K562 (cell line): Measurements from ENCODE around the gene WDR86. TPM values are rescaled to one million over a fixed set of nuclear protein-coding genes. Genes with fewer than 3 reads are reported as not detected.

Experiments
- microRNA-seq: library from miRNA; unstranded; fragments of <30 nt; microRNA quantifications from one replicate; pipeline ENCODE4, GENCODE V29; 2018; ENCODE audit warnings: borderline microRNAs expressed
- polyA plus RNA-seq, 8 experiments: library from polyadenylated mRNA; depleted of rRNA in 4 of 8; stranded (reverse) in 5 of 8; unstranded in 3 of 8; fragments of >200 nt; fragmentation: Nextera tagmentation in 2 of 8; fragmentation: Illumina TruSeq in 1 of 8; extraction: Ambion mirVana in 2 of 8; extraction: Trizol in 1 of 8; gene quantifications; 2 replicates each; pipeline versions ENCODE4 v1.2.1 to v1.2.3, GENCODE V29; 2011 to 2014; ENCODE audit warnings: inconsistent platforms in 1 of 8, missing spikeins in 1 of 8
- small RNA-seq: library from RNA; depleted of rRNA; stranded (forward); fragments of <200 nt; gene quantifications from one replicate; pipeline ENCODE3, GENCODE V24; 2014
- total RNA-seq, 7 experiments: library from RNA; depleted of rRNA in 6 of 7; stranded (reverse); fragments of >200 nt in 6 of 7; fragmentation: Illumina TruSeq in 2 of 7; extraction: Trizol in 2 of 7; gene quantifications; 2 replicates each; pipeline versions ENCODE4 v1.2.1 to v1.2.3, GENCODE V29; 2011 to 2021; ENCODE audit warnings: low replicate concordance in 1 of 7

Gene WDR86
- total and polyA plus RNA-seq, 9 of the 15 experiments (the other 6 are each of a cell fraction or from before 2014, with no cell fraction given): 0.24 TPM; not detected in 8

Small RNA genes within 50 kb of the gene (microRNA-seq; reads per million reads assigned to microRNA genes)
- not detected for gene MIR3907

Small RNA genes within 50 kb of the gene (small RNA-seq; reads per million reads assigned to genes)
- not detected for gene MIR3907

Other genes starting within 250 kb of the WDR86 start
Only the 7 nearest of the 9 such genes appear.
- gene H2BK1, start 199.6 kb downstream of the WDR86 start, total RNA-seq (2014; rRNA removed): not detected in 2 replicates
- not detected in 2 replicates for gene H2BK1, start 199.6 kb downstream of the WDR86 start, total RNA-seq (2014; rRNA removed; fragmentation: Illumina TruSeq; extraction: Trizol)
- not detected in 2 replicates for gene H2BK1, start 199.6 kb downstream of the WDR86 start, total RNA-seq (2015; rRNA removed; fragmentation: Illumina TruSeq; extraction: Trizol)
- gene H2BK1, start 199.6 kb downstream of the WDR86 start, total RNA-seq (2021): not detected in 2 replicates
- not detected in 2 replicates for gene H2BK1, start 199.6 kb downstream of the WDR86 start, polyA plus RNA-seq (2011; rRNA removed)
- gene H2BK1, start 199.6 kb downstream of the WDR86 start, polyA plus RNA-seq (2014; fragmentation: Illumina TruSeq; extraction: Trizol): not detected in 2 replicates
- gene H2BK1, start 199.6 kb downstream of the WDR86 start, polyA plus RNA-seq (2014; fragmentation: Nextera tagmentation; extraction: Ambion mirVana): not detected
- not detected in 2 replicates for gene H2BK1, start 199.6 kb downstream of the WDR86 start, polyA plus RNA-seq (2014; rRNA removed)
- 117 and 145 TPM in 2 replicates for gene ABCF2, start 182.8 kb downstream of the WDR86 start, total RNA-seq (2014; rRNA removed)
- 79.5 and 110 TPM in 2 replicates for gene ABCF2, start 182.8 kb downstream of the WDR86 start, total RNA-seq (2014; rRNA removed; fragmentation: Illumina TruSeq; extraction: Trizol)
- gene ABCF2, start 182.8 kb downstream of the WDR86 start, total RNA-seq (2015; rRNA removed; fragmentation: Illumina TruSeq; extraction: Trizol): 113 TPM in 2 replicates
- 122 and 129 TPM in 2 replicates for gene ABCF2, start 182.8 kb downstream of the WDR86 start, total RNA-seq (2021)
- gene ABCF2, start 182.8 kb downstream of the WDR86 start, polyA plus RNA-seq (2011; rRNA removed): 43.1 and 62.1 TPM in 2 replicates
- gene ABCF2, start 182.8 kb downstream of the WDR86 start, polyA plus RNA-seq (2014; fragmentation: Illumina TruSeq; extraction: Trizol): 165 and 177 TPM in 2 replicates
- gene ABCF2, start 182.8 kb downstream of the WDR86 start, polyA plus RNA-seq (2014; fragmentation: Nextera tagmentation; extraction: Ambion mirVana): 100 to 1,000 TPM; 103 to 224 TPM
- 88.2 and 97.5 TPM in 2 replicates for gene ABCF2, start 182.8 kb downstream of the WDR86 start, polyA plus RNA-seq (2014; rRNA removed)
- 18.8 and 21.4 TPM in 2 replicates for gene CHPF2, start 177.6 kb downstream of the WDR86 start, total RNA-seq (2014; rRNA removed)
- gene CHPF2, start 177.6 kb downstream of the WDR86 start, total RNA-seq (2014; rRNA removed; fragmentation: Illumina TruSeq; extraction: Trizol): 6.1 and 7.1 TPM in 2 replicates
- gene CHPF2, start 177.6 kb downstream of the WDR86 start, total RNA-seq (2015; rRNA removed; fragmentation: Illumina TruSeq; extraction: Trizol): 12.0 and 13.1 TPM in 2 replicates
- 29.7 and 32.8 TPM in 2 replicates for gene CHPF2, start 177.6 kb downstream of the WDR86 start, total RNA-seq (2021)
- gene CHPF2, start 177.6 kb downstream of the WDR86 start, polyA plus RNA-seq (2011; rRNA removed): 10.5 and 14.3 TPM in 2 replicates
- gene CHPF2, start 177.6 kb downstream of the WDR86 start, polyA plus RNA-seq (2014; fragmentation: Illumina TruSeq; extraction: Trizol): 8.4 and 10.8 TPM in 2 replicates
- under 1 TPM; 0.08 to 0.24 TPM for gene CHPF2, start 177.6 kb downstream of the WDR86 start, polyA plus RNA-seq (2014; fragmentation: Nextera tagmentation; extraction: Ambion mirVana)
- 17.8 and 18.3 TPM in 2 replicates for gene CHPF2, start 177.6 kb downstream of the WDR86 start, polyA plus RNA-seq (2014; rRNA removed)
- gene SMARCD3, start 161.3 kb downstream of the WDR86 start, total RNA-seq (2014; rRNA removed): 2.2 and 2.9 TPM in 2 replicates
- 1.2 and 1.3 TPM in 2 replicates for gene SMARCD3, start 161.3 kb downstream of the WDR86 start, total RNA-seq (2014; rRNA removed; fragmentation: Illumina TruSeq; extraction: Trizol)
- gene SMARCD3, start 161.3 kb downstream of the WDR86 start, total RNA-seq (2015; rRNA removed; fragmentation: Illumina TruSeq; extraction: Trizol): 1.5 and 1.8 TPM in 2 replicates
- 2.3 and 3.6 TPM in 2 replicates for gene SMARCD3, start 161.3 kb downstream of the WDR86 start, total RNA-seq (2021)
- gene SMARCD3, start 161.3 kb downstream of the WDR86 start, polyA plus RNA-seq (2011; rRNA removed): 2.7 and 4.6 TPM in 2 replicates
- 1.9 and 2.6 TPM in 2 replicates for gene SMARCD3, start 161.3 kb downstream of the WDR86 start, polyA plus RNA-seq (2014; fragmentation: Illumina TruSeq; extraction: Trizol)
- under 1 TPM; 0.43 to 0.46 TPM for gene SMARCD3, start 161.3 kb downstream of the WDR86 start, polyA plus RNA-seq (2014; fragmentation: Nextera tagmentation; extraction: Ambion mirVana)
- 2.6 and 3.0 TPM in 2 replicates for gene SMARCD3, start 161.3 kb downstream of the WDR86 start, polyA plus RNA-seq (2014; rRNA removed)
- 67.8 and 89.7 TPM in 2 replicates for gene NUB1, start 68.2 kb downstream of the WDR86 start, total RNA-seq (2014; rRNA removed)
- gene NUB1, start 68.2 kb downstream of the WDR86 start, total RNA-seq (2014; rRNA removed; fragmentation: Illumina TruSeq; extraction: Trizol): 75.8 and 103 TPM in 2 replicates
- 101 and 114 TPM in 2 replicates for gene NUB1, start 68.2 kb downstream of the WDR86 start, total RNA-seq (2015; rRNA removed; fragmentation: Illumina TruSeq; extraction: Trizol)
- gene NUB1, start 68.2 kb downstream of the WDR86 start, total RNA-seq (2021): 55.3 and 58.0 TPM in 2 replicates
- 57.8 and 85.2 TPM in 2 replicates for gene NUB1, start 68.2 kb downstream of the WDR86 start, polyA plus RNA-seq (2011; rRNA removed)
- 86.5 and 159 TPM in 2 replicates for gene NUB1, start 68.2 kb downstream of the WDR86 start, polyA plus RNA-seq (2014; fragmentation: Illumina TruSeq; extraction: Trizol)
- gene NUB1, start 68.2 kb downstream of the WDR86 start, polyA plus RNA-seq (2014; fragmentation: Nextera tagmentation; extraction: Ambion mirVana): 10 to 100 TPM; 43.2 to 63.4 TPM
- gene NUB1, start 68.2 kb downstream of the WDR86 start, polyA plus RNA-seq (2014; rRNA removed): 81.6 and 99.3 TPM in 2 replicates
- not detected in 2 replicates for gene CRYGN, start 30.1 kb upstream of the WDR86 start, total RNA-seq (2014; rRNA removed)
- gene CRYGN, start 30.1 kb upstream of the WDR86 start, total RNA-seq (2014; rRNA removed; fragmentation: Illumina TruSeq; extraction: Trizol): not detected in 2 replicates
- not detected in 2 replicates for gene CRYGN, start 30.1 kb upstream of the WDR86 start, total RNA-seq (2015; rRNA removed; fragmentation: Illumina TruSeq; extraction: Trizol)
- gene CRYGN, start 30.1 kb upstream of the WDR86 start, total RNA-seq (2021): not detected in 2 replicates
- gene CRYGN, start 30.1 kb upstream of the WDR86 start, polyA plus RNA-seq (2011; rRNA removed): not detected in 2 replicates
- gene CRYGN, start 30.1 kb upstream of the WDR86 start, polyA plus RNA-seq (2014; fragmentation: Illumina TruSeq; extraction: Trizol): not detected in 2 replicates
- not detected for gene CRYGN, start 30.1 kb upstream of the WDR86 start, polyA plus RNA-seq (2014; fragmentation: Nextera tagmentation; extraction: Ambion mirVana)
- gene CRYGN, start 30.1 kb upstream of the WDR86 start, polyA plus RNA-seq (2014; rRNA removed): not detected in 2 replicates
- 122 and 126 TPM in 2 replicates for gene RHEB, start 109.9 kb upstream of the WDR86 start, total RNA-seq (2014; rRNA removed)
- 213 and 243 TPM in 2 replicates for gene RHEB, start 109.9 kb upstream of the WDR86 start, total RNA-seq (2014; rRNA removed; fragmentation: Illumina TruSeq; extraction: Trizol)
- gene RHEB, start 109.9 kb upstream of the WDR86 start, total RNA-seq (2015; rRNA removed; fragmentation: Illumina TruSeq; extraction: Trizol): 168 and 182 TPM in 2 replicates
- gene RHEB, start 109.9 kb upstream of the WDR86 start, total RNA-seq (2021): 156 and 162 TPM in 2 replicates
- 139 and 249 TPM in 2 replicates for gene RHEB, start 109.9 kb upstream of the WDR86 start, polyA plus RNA-seq (2011; rRNA removed)
- gene RHEB, start 109.9 kb upstream of the WDR86 start, polyA plus RNA-seq (2014; fragmentation: Illumina TruSeq; extraction: Trizol): 152 and 189 TPM in 2 replicates
- gene RHEB, start 109.9 kb upstream of the WDR86 start, polyA plus RNA-seq (2014; fragmentation: Nextera tagmentation; extraction: Ambion mirVana): 10 to 100 TPM; 28.5 to 35.3 TPM
- gene RHEB, start 109.9 kb upstream of the WDR86 start, polyA plus RNA-seq (2014; rRNA removed): 205 and 230 TPM in 2 replicates